HPDE6-E6E7 (cell line): Measurements from ENCODE around the gene ARHGEF3.

Source experiments
- DNase-seq: peaks from one replicate; pipeline ENCODE4 v3.0.0; 2011; ENCODE audit warnings: missing footprints; ENCODE audit errors: extremely low spot score

The ARHGEF3 gene

GRCh38 chr3:56795097-56795828 is 6.5 kb downstream of the ARHGEF3 start:
- no peak for DNase-seq

GRCh38 chr3:56792193-56792592 is 9.6 kb downstream of the ARHGEF3 start:
- no peak for DNase-seq

GRCh38 chr3:56790016-56790821 is 11.5 kb downstream of the ARHGEF3 start:
- DNase-seq: no peak

GRCh38 chr3:56789076-56789475 is 12.7 kb downstream of the ARHGEF3 start:
- no peak for DNase-seq

GRCh38 chr3:56788521-56788920 is 13.2 kb downstream of the ARHGEF3 start:
- DNase-seq: no peak

GRCh38 chr3:56787784-56788256 is 13.9 kb downstream of the ARHGEF3 start:
- no peak for DNase-seq

GRCh38 chr3:56787258-56787775 is 14.4 kb downstream of the ARHGEF3 start:
- DNase-seq: no peak

- no peak for DNase-seq
These were observed 16.2 kb downstream of the ARHGEF3 start for GRCh38 chr3:56785499-56785898.

GRCh38 chr3:56784448-56785001 is 17.2 kb downstream of the ARHGEF3 start:
- no peak for DNase-seq

- peak; percentile 32 for DNase-seq
These were observed 17.9 kb downstream of the ARHGEF3 start for GRCh38 chr3:56783644-56784447.

- DNase-seq: no peak
These were observed 18.8 kb downstream of the ARHGEF3 start for GRCh38 chr3:56782906-56783305.

GRCh38 chr3:56782215-56782614 is 19.5 kb downstream of the ARHGEF3 start:
- DNase-seq: no peak

- no peak for DNase-seq
These were observed 20.0 kb downstream of the ARHGEF3 start for GRCh38 chr3:56781762-56782161.

- DNase-seq: no peak
These were observed 20.8 kb downstream of the ARHGEF3 start for GRCh38 chr3:56780936-56781335.

GRCh38 chr3:56778893-56779292 is 22.9 kb downstream of the ARHGEF3 start:
- DNase-seq: no peak

- DNase-seq: no peak
These were observed 25.2 kb downstream of the ARHGEF3 start for GRCh38 chr3:56776556-56776950.

GRCh38 chr3:56775838-56776555 is 25.8 kb downstream of the ARHGEF3 start:
- DNase-seq: no peak

- DNase-seq: no peak
These were observed 26.3 kb downstream of the ARHGEF3 start for GRCh38 chr3:56775445-56775837.

GRCh38 chr3:56773986-56774385 is 27.8 kb downstream of the ARHGEF3 start:
- no peak for DNase-seq

GRCh38 chr3:56772952-56773938 is 28.5 kb downstream of the ARHGEF3 start:
- no peak for DNase-seq
